H1 (cell line): Measurements from ENCODE around the gene AMBP. TPM values are rescaled to one million over a fixed set of nuclear protein-coding genes. Genes with fewer than 3 reads are reported as not detected.

Experiments used
- GABPA ChIP-seq: IDR thresholded peaks from 2 replicates; pipeline ENCODE4 v1.6.1; 2011; ENCODE audit warnings: mild to moderate bottlenecking, low read length, moderate library complexity, borderline replicate concordance; ENCODE audit not compliant: insufficient read depth
- ZNF274 ChIP-seq: IDR thresholded peaks from 2 replicates; pipeline ENCODE4 v1.7.0; 2012; ENCODE audit warnings: low read length, borderline replicate concordance; ENCODE audit errors: extremely low read depth
- polyA plus RNA-seq, 7 experiments: library from polyadenylated mRNA; depleted of rRNA in 3 of 7; stranded (reverse) in 5 of 7; unstranded in 2 of 7; fragments of >200 nt in 5 of 7; fragments of 200-250 nt in 2 of 7; gene quantifications; 1 replicate in 5 of 7; 2 replicates in 1 of 7; 4 replicates in 1 of 7; pipeline versions ENCODE4 v1.2.1 to v1.2.3, GENCODE V29; 2011 to 2013; ENCODE audit warnings: missing spikeins in 2 of 7, mixed read lengths in 2 of 7
- total RNA-seq: library from RNA; stranded (reverse); fragmentation: NEBNext Ultra II Directional; extraction: Animal tissue kit (Norgen Biotek cat#: 25700); gene quantifications from 2 replicates; pipeline ENCODE4 v1.2.1, GENCODE V29; 2021

The AMBP gene
- total and polyA plus RNA-seq, 2 of the 8 experiments (the other 6 are each of a cell fraction or from before 2014, with no cell fraction given), result 3.0 to 4.0 TPM

DNA sequence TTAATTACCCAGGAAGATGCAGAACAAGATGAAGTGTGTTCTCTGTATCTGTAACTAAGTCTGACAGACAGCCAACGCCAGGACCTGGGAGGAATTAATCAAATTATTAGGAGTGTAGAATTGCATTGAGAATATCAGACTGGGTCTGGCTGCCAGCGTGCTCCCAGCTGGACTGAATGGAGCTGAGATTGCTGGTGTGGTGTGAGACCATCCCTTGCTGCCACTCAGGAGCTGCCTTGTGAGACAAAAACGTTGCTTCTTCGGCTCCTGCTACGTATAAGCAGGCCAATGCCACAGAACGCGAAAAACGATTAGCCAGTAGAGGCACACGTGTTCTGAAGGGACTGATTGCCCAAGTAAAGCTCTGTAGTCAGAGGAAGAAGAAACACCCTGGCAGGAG, 66.8 kb downstream of the AMBP start (continued):
- TF ChIP-seq ZNF274 (no peak), GABPA (no peak)

Other genes starting within 250 kb of the AMBP start
- gene ZNF618, start 202.0 kb downstream of the AMBP start, total RNA-seq, result 28.5 and 31.4 TPM in 2 replicates
- 9.6 and 11.2 TPM in 2 replicates for gene ZNF618, start 202.0 kb downstream of the AMBP start, polyA plus RNA-seq (2011; rRNA removed)
- gene KIF12, start 21.0 kb upstream of the AMBP start, total RNA-seq, result 3.4 and 3.9 TPM in 2 replicates
- 2.9 and 5.2 TPM in 2 replicates for gene KIF12, start 21.0 kb upstream of the AMBP start, polyA plus RNA-seq (2011; rRNA removed)
- 22.5 and 22.8 TPM in 2 replicates for gene COL27A1, start 77.2 kb upstream of the AMBP start, total RNA-seq
- gene COL27A1, start 77.2 kb upstream of the AMBP start, polyA plus RNA-seq (2011; rRNA removed), result 15.1 and 26.0 TPM in 2 replicates
- gene ORM1, start 244.8 kb upstream of the AMBP start, total RNA-seq, result not detected in 2 replicates
- 0.32 TPM in 1 of 2 replicates, not detected in the other for gene ORM1, start 244.8 kb upstream of the AMBP start, polyA plus RNA-seq (2011; rRNA removed)